ENCODE data around the gene GPM6B.
"Not testable (repeated sequence)": the region's sequence is repeated elsewhere in the genome, so short reads cannot be mapped to it uniquely, and the experiment has no call there.

Gene GPM6B

DNA sequence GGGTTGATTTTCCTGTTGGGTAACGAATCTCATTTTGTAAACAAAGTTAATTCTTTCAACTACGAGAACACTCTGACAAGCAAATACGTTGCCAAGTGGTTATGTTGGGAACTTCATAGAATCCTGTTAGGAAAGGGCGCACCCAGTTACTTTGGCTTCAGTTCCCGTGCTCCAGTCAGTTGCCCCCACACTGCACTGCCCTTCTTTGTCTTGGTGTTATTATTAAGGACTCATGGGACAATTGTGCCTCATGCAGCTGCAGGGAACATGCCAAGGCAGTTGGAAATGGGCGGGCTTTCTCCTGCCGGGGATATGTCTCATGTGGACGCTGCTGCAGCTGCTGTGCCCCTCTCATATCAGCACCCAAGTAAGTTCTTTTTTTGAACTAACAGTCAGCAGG, 53.4 kb downstream of the GPM6B start:
- DNase-seq, result no peak

DNA sequence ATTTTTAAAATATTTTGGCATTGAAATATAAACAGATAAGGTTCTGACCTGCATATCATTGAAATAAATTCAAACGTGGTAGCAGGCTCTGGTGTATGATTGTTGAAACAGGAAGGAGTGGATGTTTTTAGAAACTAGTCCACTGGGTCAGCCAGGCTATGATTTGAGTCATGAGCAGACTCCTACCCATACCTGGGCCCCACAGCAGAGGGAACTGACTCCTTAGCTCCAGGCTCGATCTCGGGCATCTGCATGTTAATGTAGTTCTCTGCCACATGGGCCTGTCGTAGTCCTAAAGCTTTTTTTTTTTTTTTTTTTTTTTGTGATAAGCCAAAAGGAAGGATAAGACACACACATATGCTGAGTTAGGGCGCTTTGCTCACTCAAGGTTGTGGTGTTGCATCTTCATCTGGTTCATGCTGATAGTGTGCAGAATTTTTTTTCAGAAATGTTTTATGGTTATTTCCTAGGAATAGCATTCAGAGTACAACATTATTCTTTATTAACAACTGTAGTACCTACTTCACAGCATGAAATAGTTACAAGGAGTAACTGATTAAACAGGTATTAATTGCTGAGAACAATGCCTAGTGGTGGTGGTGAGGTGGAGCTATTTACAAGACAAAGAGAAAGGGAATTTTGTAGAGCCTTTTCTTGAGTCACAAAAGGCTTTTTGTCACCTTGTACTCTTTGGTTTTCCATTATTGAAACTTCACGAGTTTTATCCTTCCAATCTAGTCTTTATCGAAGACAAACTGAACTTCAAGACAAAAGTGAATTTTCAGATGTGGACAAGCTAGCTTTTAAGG, 55.1 kb downstream of the GPM6B start:
- DNase-seq, result no peak

DNA sequence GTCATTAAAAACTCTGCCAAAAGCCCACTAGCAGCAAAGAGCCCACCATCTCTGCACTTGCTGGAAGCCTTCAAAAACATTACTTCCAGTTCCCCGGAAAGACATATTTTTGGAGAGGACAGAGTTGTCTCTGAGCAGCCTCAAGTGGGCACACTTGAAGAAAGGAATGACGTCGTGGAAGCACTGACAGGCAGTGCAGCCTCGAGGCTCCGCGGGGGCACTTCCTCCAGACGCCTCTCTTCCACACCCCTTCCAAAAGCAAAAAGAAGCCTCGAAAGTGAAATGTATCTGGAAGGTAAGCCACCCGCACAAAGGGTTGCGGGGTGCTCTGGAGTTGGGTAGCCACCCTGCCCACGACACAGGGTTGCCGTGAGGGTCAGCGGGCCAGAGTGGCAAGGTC, 56.5 kb downstream of the GPM6B start:
- no peak for DNase-seq

DNA sequence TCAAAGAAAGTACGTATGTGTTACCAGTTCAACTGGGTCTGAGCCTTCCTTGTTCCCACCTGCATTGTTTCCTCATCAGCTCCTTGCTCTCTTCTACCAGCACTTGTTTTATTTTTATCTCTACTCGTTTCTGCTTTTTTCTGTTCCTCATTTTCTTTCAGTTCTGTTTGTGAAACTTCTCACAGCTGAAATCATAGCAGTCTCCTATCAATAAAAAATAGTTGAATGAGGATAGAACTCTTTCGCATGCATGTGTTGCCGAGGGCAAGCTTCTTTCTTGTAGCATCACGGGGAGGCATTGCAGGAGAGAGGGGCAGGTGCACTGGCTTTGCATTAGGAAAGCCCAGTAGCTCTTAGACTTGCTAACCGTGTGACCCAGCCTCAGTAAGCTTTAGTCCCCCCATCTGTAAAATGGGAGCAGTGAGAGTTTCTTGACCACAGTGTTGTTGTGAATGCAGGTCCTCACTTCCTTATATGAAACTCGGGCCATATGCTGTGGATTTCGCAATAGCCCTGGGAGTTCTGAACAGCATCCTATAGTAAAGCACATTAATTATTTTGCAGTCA, 57.7 kb downstream of the GPM6B start:
- DNase-seq, result no peak

DNA sequence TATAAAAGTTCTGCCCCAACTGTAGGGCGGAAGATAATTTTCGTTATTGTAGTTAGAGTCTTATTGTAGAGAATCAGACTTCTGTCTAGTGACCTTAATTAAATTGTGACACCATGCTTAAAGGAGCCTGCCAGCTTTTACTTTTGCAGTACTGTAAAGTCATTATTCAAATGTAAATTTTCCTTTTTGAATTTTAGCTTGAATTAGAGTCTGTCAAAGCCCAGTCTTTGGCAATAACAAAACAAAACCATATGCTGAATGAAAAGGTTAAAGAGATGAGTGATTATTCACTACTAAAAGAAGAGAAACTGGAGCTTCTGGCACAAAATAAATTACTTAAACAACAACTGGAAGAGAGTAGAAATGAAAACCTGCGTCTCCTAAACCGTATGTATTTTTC, 60.5 kb downstream of the GPM6B start:
- DNase-seq, result no peak

DNA sequence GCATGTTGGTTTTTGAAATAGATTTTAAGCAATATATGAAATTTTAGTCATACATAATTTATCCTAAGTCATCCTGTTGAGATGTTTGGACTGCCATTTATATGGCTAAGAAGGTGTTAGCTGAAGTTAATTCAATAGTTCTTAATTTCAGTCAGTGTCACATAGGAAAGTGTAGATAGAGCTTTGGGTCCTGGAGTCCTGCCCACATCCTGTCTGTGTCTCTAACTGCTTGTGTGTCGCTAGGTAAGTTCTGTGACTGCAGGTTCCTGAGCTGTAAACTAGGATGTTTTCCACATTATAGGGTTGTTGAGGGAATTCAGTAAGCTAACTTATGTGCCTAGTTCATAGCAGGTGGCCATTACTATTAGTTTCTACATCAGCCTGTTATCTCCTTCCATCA, 61.6 kb downstream of the GPM6B start:
- DNase-seq, result no peak

DNA sequence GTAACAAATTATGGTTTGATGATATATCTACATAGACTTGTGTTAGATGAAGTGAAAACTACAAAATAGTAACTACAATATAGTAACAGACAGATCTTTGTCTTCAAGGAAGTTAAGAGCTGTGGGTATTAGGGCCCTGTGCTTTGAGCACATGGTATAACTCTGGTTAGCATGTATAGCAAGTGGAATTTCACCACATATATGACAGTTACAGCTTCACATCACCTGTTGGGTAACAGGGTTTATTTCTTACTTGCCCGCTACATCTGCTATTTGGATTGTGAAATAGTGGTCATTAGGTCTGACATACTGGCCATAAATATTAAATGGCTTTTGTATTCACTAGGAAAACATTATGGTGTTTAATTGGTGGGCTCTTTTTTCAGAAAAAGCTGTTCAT, 62.1 kb downstream of the GPM6B start:
- no peak for DNase-seq

DNA sequence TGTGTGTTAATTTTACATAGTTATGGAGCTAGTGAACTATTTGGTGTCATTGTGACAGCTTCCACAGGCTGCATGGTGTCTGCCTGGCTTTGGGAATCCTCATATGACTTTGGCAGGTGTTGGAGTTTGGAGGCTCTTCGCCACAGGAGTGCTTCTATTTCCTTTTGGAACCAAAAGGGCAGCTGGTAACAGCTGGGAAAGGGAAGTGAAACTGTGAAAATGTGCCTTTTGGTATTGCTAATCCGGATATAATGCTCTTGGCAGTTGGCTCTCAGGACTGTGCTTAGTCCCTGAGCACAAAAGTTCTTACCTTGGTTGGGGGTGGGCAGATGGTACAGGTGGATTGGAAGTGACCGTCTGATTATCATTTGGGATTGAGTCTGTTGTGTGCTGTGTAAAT, 64.2 kb downstream of the GPM6B start:
- no peak for DNase-seq

DNA sequence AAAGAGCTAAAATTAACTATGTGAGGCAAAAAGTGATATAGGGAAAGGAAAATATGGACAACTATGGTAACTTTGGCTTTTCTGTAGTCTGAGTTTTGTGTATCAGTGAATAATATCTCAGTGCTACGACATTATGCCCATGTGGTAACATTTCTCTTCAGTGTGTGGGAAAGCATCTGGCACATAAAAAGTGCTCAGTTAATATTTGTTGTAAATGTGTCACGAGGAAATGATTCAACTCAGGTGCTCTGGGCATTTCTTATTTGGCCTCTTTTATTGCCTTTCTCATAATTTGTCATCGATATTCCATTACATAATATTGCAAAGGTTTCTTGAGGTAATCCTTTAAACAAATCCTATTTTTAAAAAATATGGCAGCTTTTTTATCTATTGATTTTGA, 64.8 kb downstream of the GPM6B start:
- DNase-seq, result no peak

DNA sequence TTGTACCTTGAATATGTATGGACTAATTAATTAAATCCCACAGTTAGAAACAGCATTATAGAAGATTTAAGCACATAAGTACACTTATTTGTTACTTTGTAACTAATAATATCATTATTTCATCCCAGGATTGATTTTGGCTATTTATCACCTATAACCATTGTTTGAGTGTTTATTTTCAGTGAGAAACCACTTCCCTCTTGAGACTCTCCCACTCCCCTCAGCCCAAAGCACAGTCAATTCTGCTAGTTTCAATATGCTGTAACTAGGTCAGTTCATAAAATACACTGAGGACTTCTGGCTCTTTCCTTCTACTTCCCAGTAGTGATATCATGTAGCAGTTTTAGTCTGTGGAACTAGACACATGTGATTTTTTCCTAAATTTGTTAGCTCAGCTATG, 66.1 kb downstream of the GPM6B start:
- DNase-seq, result no peak

DNA sequence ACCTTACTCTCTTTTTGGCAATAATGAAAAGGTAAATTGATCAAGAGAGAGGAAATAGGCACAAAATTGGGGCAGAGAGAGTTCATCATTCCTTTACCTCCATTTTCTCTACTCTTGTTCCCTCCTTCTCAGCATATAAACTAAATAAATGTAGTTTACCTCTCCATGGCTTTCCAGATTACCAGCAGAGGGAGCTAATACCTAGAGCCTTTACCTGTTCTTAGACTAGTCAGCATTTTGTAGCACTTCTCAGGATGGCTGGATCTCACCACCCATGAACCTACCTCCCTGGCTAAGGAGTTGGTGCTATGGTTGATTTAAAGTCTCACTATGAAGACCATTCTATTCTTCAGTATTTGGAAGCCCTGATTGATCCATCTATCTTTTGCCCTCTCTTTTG, 66.7 kb downstream of the GPM6B start:
- peak; percentile 32 for DNase-seq

DNA sequence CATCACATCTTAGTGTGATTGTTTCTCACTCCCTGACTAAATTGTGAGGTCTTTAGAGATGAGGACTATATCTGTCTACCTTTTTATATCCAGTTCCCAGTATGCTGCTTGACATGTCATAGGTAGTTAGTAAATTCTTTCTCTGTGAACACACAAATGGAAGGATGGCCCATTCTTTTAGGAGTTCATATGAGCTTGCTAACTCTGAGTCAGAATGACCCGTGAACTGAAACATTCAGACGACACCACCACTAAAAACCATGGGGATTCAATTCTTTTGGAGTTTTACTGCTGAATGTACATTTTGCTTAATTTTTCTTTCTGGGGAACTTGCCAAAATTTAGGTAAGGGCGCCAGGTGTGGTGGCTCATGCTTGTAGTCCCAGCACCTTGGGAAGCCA, 68.4 kb downstream of the GPM6B start:
- no peak for DNase-seq

DNA sequence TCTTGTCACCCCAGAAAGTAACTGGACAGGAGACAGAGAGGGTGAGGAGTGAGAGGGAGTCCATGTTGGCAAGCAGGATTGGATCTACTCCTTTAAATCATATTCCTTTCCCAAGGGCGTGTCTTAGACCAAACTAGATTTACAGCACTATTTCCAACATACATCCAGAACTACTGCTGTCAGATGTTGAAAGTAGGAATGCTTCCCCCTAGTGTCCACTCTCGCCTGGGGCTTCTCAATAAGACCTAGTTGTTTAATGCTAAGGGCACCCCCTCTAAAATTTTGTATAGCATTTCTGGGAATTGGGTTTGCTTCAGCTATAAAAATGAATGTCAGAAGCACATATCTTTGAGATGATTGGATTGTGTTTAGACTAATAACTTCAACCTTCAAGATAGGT, 69.1 kb downstream of the GPM6B start:
- DNase-seq, result no peak

DNA sequence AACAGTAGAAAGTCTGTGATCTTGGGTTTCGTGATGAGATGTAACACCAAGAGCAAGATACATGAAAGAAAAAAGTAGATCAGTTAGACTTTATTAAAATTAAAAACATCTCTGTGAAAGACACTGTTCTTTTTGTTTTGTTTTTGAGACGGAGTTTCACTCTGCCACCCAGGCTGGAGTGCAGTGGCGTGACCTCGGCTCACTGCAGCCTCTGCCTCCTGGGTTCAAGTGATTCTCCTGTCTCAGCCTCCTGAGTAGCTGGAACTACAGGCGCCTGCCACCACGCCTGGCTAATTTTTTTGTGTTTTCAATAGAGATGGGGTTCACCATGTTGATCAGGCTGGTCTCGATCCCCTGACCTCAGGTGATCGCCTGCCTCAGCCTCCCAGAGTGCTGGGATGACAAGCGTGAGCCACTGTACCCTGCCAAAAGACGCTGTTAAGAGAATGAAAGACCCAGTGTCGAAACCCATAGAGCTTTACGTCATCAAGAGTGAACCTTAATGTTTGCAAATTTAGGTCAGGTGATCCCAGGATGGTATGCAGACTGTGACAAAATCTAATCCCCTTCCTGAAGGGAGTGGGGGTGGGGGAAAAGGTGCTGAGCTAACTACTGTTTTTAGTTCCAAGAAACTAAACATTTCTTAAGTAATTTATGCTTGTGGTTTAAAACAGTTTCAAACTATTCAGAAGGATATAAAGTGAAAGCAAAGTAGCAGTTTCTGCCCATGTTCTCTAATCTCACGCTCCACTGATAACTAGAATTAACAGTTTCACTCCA, 74.3 kb downstream of the GPM6B start:
- DNase-seq, result no peak

DNA sequence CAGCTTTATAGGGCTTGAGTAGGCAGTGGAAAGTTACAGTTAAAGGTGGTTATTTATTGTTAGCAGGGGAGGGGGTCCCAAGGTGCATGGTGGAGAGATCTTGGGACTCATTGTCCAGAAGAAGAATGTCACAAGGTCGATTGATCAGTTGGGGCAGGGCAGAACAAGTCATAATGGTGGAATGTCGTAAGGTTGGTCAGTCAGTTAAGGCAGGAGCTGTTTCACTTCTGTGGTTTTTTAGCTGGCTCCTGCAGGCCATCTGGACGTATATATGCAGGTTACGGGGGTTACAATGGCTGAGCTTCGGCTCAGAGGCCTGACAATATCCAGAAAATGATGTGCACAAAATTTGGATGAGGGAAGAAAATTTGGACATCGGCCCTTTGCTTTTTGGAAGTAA, 75.2 kb downstream of the GPM6B start:
- DNase-seq, result no peak

DNA sequence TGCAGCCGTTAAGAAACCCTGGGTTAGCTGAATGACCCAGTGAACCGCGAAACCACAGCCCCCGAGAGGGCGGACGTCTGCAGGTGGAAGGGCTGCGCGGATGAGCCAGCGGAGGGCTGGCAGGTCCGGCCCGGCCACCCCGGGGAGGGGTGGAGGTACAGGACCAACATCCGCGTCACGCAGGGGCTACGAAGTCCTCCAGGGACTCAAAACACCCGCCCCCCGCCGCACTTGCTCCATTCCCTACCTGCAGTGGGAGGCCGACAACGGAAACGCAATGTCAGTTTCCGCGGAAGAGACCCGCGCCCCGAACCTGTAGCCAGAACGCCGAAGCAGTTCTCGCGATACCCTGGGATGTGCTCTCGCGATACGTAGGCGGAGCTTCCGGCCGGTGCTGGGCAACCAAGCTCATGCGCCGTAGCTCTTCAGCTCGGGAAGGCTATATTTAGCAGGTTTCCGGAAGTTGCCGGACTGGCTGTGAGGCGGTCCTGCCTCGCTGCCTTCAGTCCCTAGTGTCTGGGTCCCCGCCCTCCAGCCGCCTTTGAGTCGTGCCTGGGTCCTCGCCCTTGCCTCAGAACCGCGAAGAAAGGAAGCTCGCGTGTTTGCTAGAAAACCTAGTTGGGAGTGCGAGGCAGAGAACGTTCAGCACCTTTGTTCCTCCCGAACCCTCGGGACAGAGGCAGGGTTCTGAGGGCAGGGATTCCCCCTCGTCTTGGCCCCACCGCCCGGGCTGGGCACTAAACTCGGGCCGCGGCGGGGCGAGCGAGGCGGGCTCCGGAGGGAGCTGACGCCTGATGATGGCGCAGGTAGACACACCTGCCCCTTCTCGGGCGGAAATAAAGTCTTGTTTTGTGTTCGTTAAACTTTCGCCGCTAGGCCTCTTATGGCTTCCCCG, 82.4 kb downstream of the GPM6B start, which contains the start of the genes OFD1 and TRAPPC2:
TSS of gene OFD1 (plus strand) at position 471 of the 895 bp plus-strand sequence. CDS start at position 795, 324 bp downstream.
TSS of gene TRAPPC2 (minus strand) at position 343 of the 895 bp plus-strand sequence. CDS start 14,657 bp downstream, outside the sequence.
- peak; percentile 95 for DNase-seq

DNA sequence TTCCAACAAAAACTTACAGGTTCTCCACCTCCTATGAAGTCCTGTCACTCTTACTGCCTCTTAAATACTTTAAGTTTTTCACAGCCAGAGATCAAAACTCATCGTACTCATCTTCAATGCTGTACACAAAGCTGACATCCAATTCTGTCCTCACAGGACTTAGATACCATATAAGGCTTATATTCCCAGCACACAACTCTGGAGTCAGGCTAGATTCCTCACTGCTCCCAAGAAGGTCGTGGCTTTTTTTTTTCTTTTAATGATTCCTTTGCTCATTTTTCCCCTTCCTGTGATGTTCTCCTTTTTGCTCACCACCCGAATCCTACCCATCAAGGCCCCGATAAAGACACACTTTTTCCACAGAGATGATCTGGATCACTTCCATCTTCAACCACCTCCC, 83.4 kb downstream of the GPM6B start:
- DNase-seq, result no peak

DNA sequence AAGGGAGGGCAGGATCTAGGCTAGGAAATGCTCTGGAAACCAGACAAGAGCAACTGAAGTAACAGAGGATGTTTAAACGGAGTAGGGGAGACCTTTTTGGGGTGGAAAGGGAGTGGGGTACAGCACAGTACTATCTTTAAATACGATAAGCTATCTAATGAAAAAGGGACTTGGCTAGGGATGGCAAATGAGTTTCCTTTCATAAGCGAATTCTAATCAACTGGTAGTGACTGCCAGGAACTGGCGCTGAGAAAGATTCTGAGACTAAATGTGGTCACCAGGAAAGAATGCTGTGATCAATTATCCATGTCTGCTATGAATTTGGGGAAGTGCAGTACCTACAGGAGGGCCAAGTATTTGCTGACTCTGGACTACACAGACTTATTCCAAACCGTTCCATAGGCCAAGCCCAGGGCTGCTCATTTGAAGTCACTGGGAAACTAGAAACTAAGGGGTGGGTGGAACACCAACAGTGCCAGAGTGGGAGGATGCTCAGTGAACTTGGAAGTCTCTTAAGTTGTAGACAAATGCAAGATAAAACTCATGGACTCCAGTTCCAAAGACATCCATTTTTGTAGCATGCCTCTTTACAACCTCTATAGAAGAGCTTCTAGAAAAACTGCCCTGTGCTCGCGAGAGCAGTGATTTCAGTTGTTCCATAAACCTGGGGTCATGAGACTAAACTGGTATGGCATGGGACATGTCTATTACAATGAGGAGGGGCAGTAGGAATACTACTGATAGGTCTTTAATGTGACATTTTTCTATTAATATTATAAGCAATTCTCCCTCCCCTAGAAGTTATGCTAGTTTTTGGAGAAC, 84.4 kb downstream of the GPM6B start:
- DNase-seq, result no peak

DNA sequence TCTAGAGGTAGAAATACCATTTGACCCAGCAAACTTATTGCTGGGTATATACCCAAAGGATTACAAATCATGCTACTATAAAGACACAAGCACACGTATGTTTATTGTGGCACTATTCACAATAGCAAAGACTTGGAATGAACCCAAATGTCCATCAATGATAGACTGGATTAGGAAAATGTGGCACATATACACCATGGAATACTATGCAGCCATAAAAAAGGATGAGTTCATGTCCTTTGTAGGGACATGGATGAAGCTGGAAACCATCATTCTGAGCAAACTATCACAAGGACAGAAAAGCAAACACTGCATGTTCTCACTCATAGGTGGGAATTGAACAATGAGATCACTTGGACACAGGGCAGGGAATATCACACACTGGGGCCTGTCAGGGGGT, 86.4 kb downstream of the GPM6B start:
- DNase-seq, result not testable (repeated sequence)

DNA sequence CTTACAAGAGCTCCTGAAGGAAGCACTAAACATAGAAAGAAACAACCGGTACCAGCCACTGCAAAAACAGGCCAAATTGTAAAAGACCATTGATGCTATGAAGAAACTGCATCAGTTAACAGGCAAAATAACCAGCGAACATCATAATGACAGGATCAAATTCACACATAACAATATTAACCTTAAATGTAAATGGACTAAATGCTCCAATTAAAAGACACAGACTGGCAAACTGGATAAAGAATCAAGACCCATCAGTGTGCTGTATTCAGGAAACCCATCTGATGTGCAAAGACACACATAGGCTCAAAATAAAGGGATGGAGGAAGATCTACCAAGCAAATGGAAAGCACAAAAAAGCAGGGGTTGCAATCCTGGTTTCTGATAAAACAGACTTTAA, 90.3 kb downstream of the GPM6B start:
- DNase-seq, result not testable (repeated sequence)

DNA sequence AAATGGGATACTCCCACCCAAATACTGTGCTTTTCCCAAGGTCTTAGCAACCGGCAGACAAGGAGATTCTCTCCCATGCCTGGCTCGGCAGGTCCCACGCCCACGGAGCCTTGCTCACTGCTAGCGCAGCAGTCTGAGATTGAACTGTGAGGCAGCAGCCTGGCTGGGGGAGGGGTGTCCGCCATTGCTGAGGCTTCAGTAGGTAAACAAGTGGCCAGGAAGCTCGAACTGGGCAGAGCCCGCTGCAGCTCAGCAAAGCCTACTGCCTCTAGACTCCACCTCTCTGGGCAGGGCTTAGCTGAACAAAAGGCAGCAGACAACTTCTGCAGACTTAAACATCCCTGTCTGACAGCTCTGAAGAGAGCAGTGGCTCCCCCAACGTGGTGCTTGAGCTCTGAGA, 92.0 kb downstream of the GPM6B start:
- DNase-seq, result not testable (repeated sequence)

All from NCI-H1417 treated with DMSO at 0.1 percent for 48 hours (cell line).